ENCODE data around the gene CPHXL. TPM values are rescaled to one million over a fixed set of nuclear protein-coding genes. Genes with fewer than 3 reads are reported as not detected.
A peak's percentile ranks its signal among the peaks of the same experiment; 100 is the strongest.

The CPHXL gene
- not detected in 2 replicates for total RNA-seq (2014; rRNA removed; shearing (Covaris generic))

- no peak for DNase-seq (ENCODE audit: low spot score)
These were observed at the start of gene CPHXL for GRCh38 chr16:75726390-75726789. Gene CPHXL (minus strand): TSS chr16:75726490. CDS start chr16:75726442, 48 bp downstream.

- no peak for DNase-seq (ENCODE audit: low spot score)
These were observed 47.9 kb upstream of the CPHXL start for GRCh38 chr16:75774197-75774596.

- DNase-seq (ENCODE audit: low spot score) = no peak
These were observed 43.8 kb upstream of the CPHXL start for GRCh38 chr16:75770051-75770450.

GRCh38 chr16:75764154-75764768, 38.0 kb upstream of the CPHXL start:
- DNase-seq (ENCODE audit: low spot score) = peak; percentile 74

- no peak for DNase-seq (ENCODE audit: low spot score)
These were observed 36.9 kb upstream of the CPHXL start for GRCh38 chr16:75763204-75763603.

GRCh38 chr16:75762746-75763145, 36.5 kb upstream of the CPHXL start:
- DNase-seq (ENCODE audit: low spot score) = no peak

- DNase-seq (ENCODE audit: low spot score) = peak; percentile 52
These were observed 34.8 kb upstream of the CPHXL start for GRCh38 chr16:75761108-75761507.

GRCh38 chr16:75760018-75760519, 33.8 kb upstream of the CPHXL start:
- no peak for DNase-seq (ENCODE audit: low spot score)

GRCh38 chr16:75758215-75758614, 31.9 kb upstream of the CPHXL start:
- DNase-seq (ENCODE audit: low spot score) = peak; percentile 41

- no peak for DNase-seq (ENCODE audit: low spot score)
These were observed 27.9 kb upstream of the CPHXL start for GRCh38 chr16:75754141-75754540.

GRCh38 chr16:75750528-75750927, 24.2 kb upstream of the CPHXL start:
- no peak for DNase-seq (ENCODE audit: low spot score)

GRCh38 chr16:75746359-75746758, 20.1 kb upstream of the CPHXL start:
- DNase-seq (ENCODE audit: low spot score) = no peak

- no peak for DNase-seq (ENCODE audit: low spot score)
These were observed 19.5 kb upstream of the CPHXL start for GRCh38 chr16:75745823-75746222.

- no peak for DNase-seq (ENCODE audit: low spot score)
These were observed 19.0 kb upstream of the CPHXL start for GRCh38 chr16:75745242-75745641.

- DNase-seq (ENCODE audit: low spot score) = no peak
These were observed 16.2 kb upstream of the CPHXL start for GRCh38 chr16:75742424-75743047.

- peak; percentile 22 for DNase-seq (ENCODE audit: low spot score)
These were observed 7.3 kb upstream of the CPHXL start for GRCh38 chr16:75733305-75734211.

- no peak for DNase-seq (ENCODE audit: low spot score)
These were observed 6.6 kb upstream of the CPHXL start for GRCh38 chr16:75732871-75733270.

GRCh38 chr16:75727221-75727620, 931 bp upstream of the CPHXL start:
- DNase-seq (ENCODE audit: low spot score) = no peak

- no peak for DNase-seq (ENCODE audit: low spot score)
These were observed 7.8 kb downstream of the CPHXL start for GRCh38 chr16:75718452-75718851.

- DNase-seq (ENCODE audit: low spot score) = no peak
These were observed 11.6 kb downstream of the CPHXL start for GRCh38 chr16:75714661-75715060.

- no peak for DNase-seq (ENCODE audit: low spot score)
These were observed 15.9 kb downstream of the CPHXL start for GRCh38 chr16:75710344-75710743.

GRCh38 chr16:75703306-75703705, 23.0 kb downstream of the CPHXL start:
- no peak for DNase-seq (ENCODE audit: low spot score)
